Epithelial cell of proximal tubule (primary cell): ENCODE measurements around the gene SPRN. TPM values are rescaled to one million over a fixed set of nuclear protein-coding genes. Genes with fewer than 3 reads are reported as not detected.
"Not testable (repeated sequence)": the region's sequence is repeated elsewhere in the genome, so short reads cannot be mapped to it uniquely, and the experiment has no call there.

Experiments
- DNase-seq: peaks from one replicate; pipeline ENCODE4 v3.0.0-alpha.2; 2011; ENCODE audit warnings: low read depth
- H3K4me3 ChIP-seq: 2 replicates; pipeline ENCODE4 v1.5.1; 2011; ENCODE audit warnings: low read depth, mild to moderate bottlenecking, low read length
- CTCF ChIP-seq: conservative IDR thresholded peaks from 2 replicates; pipeline ENCODE4 v1.5.1; 2012; ENCODE audit warnings: low read depth, mild to moderate bottlenecking, low read length
- total RNA-seq: library from RNA; depleted of rRNA; stranded (reverse); fragments of >200 nt; gene quantifications from 2 replicates; pipeline ENCODE4 v1.2.3, GENCODE V29; 2015

SPRN gene
- total RNA-seq, 1 donor from 2014 or later = 0.12 TPM

GRCh38 chr10:133420579-133420978 lies 3.8 kb downstream of the SPRN start:
- TF ChIP-seq CTCF = no peak
- no peak for DNase-seq
- no peak overlapping the region for H3K4me3 ChIP-seq

GRCh38 chr10:133420028-133420427 lies 4.4 kb downstream of the SPRN start:
- TF ChIP-seq CTCF = no peak
- DNase-seq = no peak
- no peak overlapping the region for H3K4me3 ChIP-seq

GRCh38 chr10:133419211-133419950 lies 5.0 kb downstream of the SPRN start:
- DNase-seq = no peak
- no peak for TF ChIP-seq CTCF
- no peak overlapping the region for H3K4me3 ChIP-seq

GRCh38 chr10:133418289-133418993 lies 6.0 kb downstream of the SPRN start:
- TF ChIP-seq CTCF = no peak
- DNase-seq = no peak
- no peak overlapping the region for H3K4me3 ChIP-seq

- DNase-seq = no peak
- no peak overlapping the region for H3K4me3 ChIP-seq
- TF ChIP-seq CTCF = no peak
Measured at GRCh38 chr10:133415752-133416151, 8.7 kb downstream of the SPRN start.

- not testable (repeated sequence) for DNase-seq, H3K4me3 ChIP-seq
Measured at GRCh38 chr10:133414401-133414800, 10.0 kb downstream of the SPRN start.

GRCh38 chr10:133412381-133412711 lies 12.1 kb downstream of the SPRN start:
- no peak for DNase-seq
- H3K4me3 ChIP-seq = no peak overlapping the region
- TF ChIP-seq CTCF = no peak
